Glomerular visceral epithelial cell (primary cell): ENCODE results near the gene NEUROD4.

Experiments
- DNase-seq: peaks from one replicate; pipeline ENCODE4 v3.0.0-alpha.2; 2016; ENCODE audit errors: extremely low spot score

The NEUROD4 gene

DNA sequence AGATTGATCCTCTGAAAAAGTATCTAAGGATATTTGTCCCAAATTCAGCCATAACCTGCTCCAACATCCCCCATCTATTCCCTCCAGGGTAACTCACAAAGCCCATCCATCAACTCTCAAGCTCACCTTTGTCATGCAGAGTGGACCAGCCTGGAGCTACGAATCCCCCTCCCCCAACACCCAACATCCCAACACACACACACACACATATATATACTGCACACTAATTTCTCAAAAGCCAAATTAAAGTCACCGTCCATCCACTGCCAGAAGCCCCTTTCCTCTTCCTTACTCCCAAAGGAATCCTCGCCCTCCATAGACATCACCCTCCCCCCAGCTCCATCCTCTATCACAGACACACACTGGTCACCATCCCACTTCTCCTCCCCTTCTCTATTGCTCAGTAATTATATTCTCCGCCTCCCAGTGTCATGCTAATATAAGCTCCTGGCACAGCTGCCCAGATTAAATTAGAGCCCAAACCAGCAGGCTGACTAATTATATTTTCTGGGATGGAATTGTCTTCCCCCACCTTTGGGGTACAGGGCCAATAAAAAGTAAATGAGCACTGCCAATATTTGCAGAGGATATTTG, 21.7 kb upstream of the NEUROD4 start:
- DNase-seq = no peak

DNA sequence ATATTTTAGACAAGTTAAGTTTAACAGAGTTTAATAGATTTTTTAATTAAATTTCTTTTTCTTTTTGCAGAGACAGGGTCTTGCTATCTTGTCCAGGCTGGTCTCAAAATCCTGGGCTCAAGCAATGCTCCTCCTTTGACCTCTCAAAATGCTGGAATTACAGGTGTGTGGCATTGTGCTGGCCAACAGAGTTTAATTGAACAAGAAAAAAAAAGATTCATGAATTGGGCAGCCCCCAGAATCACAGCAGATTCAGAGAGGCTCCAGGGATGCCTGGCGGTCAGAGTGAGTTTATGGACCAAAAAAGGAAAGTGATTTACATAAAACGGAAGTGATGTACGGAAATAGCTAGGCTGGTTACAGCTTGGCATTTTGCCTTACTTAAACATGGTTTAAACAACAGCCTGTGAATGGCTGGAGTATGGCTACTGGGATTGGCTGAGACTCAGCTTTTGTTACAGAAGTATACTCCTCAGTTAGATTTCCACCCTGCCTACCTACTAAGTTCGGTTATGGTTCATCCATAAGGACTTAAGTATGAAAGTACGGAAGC, 20.7 kb upstream of the NEUROD4 start:
- DNase-seq = no peak

GRCh38 chr12:55001198-55001868, 18.4 kb upstream of the NEUROD4 start:
- DNase-seq = no peak

GRCh38 chr12:55002355-55002754, 17.4 kb upstream of the NEUROD4 start:
- DNase-seq = no peak

DNA sequence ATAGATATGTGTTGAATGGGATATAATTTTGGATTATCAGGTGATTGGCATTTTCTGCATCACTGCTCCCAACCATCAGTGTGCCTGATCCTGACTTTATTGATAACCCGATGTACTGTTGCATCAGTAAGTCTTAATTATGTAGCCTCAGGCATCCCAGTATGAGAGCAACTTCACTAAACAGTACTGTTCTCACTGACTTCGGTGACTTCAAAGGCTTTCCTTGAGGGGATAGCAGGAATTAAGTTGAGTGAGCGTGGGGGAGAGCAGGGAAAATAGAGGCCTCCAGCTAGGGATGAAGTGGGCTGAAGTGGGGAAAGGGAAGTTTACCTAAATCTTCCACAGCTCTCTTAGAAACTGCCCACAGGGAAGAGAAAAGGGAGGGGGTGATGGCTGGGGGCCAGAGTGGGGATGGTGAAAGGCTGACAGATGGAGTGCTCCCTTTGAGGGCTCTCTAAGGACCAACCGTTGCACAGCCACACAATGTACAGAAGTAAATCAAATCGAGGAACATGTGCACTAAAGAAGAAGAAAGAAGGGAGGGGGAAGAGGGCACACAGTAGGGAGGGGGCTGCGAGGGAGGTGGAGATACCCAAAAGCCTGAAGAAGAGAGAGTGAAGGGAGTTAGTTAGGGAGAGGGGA, 10.7 kb upstream of the NEUROD4 start:
- DNase-seq = no peak

DNA sequence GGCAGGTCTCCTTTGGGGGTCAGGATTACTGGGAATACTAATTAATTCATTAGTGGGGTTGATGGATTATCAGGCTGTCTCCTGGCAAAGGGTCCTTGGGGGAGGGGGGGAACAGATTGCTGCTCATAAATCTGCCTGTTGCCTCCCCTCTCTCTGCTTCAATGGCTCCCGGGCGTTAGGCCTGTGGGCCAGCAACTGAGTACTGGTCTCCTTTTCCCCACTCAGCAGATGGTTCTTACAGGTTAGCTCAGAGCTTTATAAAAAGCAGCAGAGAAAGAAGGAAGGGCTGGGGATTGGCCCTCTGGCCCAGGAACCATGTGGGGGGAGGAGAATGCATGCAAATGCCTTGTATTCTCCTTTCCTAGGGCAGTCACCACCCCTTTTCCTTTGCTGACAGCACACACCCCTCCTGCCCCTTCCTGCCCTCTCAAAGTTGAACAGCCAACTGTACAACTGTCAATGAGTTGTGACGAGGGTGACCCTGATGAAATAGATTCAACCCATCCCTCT, 2.3 kb upstream of the NEUROD4 start:
- DNase-seq = no peak

GRCh38 chr12:55024575-55024974, 4.8 kb downstream of the NEUROD4 start:
- no peak for DNase-seq

GRCh38 chr12:55025508-55025907, 5.7 kb downstream of the NEUROD4 start:
- no peak for DNase-seq

DNA sequence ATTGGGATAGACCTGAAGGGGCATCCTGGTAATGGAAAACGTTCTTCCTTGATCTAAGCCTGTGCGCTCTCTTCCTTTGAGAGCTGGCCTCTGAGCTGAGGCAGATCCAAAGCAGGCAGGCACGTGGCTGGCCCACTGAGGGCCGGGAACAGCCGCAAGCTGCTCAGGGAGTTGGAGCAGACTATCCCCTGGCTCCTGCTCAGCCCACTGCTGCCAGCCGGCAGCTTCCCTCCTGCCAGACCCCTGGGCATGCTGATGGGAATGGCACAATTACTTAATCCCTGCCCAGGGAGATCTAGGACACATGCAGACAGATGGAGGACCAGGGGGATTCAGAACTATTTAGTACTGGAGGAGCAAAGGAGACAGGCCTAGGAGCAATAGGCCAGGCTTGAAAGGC, 14.4 kb downstream of the NEUROD4 start:
- no peak for DNase-seq

GRCh38 chr12:55036326-55037115, 16.7 kb downstream of the NEUROD4 start:
- DNase-seq = no peak

DNA sequence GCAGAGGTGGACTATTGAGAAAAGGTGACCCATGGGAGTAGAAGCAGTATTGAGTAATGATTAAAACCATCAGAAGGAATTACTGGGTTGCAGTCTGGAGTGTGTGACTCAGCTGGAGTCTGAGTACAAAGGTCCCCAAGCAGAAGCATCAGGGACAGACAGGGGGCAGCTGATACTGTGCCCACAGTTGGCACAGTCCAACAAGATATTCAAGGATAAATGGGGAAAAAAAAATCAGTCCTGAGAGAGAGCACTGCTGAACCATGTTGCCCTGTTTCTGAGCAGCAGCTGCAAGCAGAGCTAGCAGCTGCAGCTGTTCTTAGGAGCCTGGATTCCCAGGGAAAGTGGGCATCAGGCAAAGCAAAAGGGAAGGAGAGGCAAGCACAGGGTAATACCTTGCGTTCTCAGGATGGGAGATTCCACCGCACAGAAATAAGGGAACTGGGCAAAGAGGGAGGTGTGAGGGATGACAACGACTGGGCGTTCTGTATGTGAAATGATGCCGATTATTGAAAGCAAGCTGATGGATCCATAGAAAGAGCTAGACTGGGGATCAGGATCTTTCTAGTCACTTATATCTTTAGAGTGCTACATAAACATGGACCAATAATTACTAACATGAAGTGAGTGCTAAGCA, 17.7 kb downstream of the NEUROD4 start:
- no peak for DNase-seq

DNA sequence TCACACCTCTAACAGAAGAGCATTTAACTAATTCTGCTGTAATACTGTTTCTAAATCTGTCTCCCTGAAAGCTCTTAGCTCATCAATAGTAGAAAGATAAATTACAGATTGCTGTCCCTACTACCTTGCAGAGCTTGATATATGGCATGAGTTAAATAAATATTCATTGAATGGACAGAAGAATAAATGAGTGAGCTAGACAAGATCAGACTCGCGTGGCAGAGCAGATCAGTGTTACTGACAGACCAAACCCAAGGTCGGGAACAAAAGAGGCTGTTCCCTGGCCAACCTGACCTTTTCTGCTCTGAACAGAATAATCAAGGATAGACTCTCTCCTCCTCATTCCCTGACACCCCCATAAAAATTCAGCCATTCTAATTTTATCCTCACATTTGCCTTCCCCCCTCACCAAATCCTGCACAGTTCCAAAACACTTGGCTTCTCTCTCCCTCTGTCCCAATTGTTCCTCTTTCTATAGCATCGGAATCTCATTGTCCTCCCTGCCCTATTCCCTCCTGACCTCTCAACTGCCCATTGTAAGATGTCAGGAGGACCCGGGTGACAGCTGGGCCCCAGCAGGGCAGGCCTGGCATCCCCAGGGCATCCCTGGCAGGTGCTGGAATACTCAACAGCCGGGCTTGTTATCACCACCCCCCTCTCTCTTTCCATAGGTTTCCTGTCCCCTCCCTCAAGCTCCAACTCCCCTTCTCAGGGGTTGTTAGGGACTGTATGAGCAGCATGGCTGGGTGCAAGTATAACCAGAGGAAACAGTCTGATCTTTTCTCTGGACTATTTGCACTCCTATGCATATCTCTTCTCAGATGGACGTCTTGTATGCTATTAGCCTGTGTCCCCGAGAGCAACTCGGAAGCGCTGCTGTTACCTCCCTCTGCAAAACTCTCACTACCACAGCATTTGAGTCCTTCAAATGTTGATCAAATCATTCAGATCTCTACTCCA, 19.9 kb downstream of the NEUROD4 start:
- DNase-seq = no peak

- DNase-seq = no peak
Observed at GRCh38 chr12:55041345-55042055, 21.7 kb downstream of the NEUROD4 start.

DNA sequence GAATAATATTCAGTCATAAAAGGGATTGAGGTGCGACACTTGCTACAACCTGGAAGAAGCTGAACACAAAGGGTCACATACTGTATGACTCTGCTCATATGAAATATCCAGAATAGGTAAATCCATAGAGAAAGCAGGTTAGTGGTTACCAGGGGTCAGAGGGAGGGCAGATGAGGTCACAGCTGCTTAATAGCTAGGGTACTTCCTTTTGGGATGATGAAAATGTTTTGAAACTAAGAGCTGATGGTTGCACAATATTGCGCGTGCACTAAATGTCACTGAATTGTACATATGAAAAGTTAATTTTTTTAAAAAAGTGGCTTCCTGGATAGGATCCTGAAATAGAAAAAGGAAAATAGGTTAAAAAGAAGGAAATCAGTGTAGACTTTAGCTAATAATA, 23.8 kb downstream of the NEUROD4 start:
- DNase-seq = no peak

- DNase-seq = no peak
Observed at GRCh38 chr12:55044135-55044534, 24.4 kb downstream of the NEUROD4 start.

DNA sequence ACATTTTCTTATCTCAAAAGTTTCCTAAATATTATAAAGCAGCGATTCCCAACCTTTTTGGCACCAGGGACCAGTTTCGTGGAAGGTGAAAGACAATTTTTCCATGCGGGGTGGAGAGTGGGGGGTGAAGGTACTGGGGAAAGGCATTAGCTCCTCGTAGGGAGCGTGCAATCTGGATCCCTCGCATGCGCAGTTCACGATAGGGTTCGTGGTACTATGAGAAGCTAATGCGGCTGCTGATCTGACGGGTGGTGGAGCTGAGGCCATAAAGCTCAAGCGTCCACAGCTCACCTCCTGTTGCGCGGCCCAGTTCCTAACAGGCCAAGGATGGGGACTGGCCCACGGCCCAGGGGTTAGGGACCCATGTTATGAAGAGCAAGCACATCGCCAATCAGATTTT, 29.9 kb downstream of the NEUROD4 start:
- no peak for DNase-seq

DNA sequence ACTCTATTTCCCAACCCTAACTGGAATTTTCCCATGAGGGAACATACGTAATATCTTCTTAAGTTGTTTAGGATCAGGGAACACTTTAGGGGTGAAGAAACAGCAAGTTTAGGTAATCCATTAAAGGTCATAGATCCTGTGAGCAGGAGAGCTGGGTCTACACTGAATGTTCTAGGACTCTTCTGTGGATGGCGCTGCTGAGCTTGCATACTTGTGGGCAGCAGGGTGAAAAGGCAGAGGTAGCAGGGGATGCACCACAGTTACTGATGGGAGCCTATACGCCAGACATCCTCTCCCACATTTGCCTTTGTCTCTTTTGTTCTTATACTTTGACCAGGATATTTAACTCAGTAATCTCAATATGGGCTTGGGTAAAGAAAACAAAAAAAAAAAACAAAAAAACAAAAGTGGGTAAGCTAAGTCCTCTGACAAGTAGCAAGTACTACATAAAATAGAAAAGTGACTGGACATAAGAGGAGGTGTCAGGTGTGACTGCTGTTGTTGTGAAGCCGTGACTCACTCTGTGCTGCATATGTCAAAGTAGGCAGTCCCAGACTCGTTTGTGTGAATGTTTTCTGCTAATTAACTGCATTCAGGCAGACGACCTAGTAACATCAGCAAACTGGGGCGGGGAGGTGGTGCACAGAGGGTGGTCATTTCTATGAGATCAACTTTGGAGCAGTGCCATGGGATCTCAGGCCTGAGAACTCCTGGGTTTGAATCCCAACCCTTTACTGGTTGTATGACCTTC, 31.6 kb downstream of the NEUROD4 start:
- DNase-seq = no peak

GRCh38 chr12:55057481-55057880, 37.7 kb downstream of the NEUROD4 start:
- DNase-seq = no peak

GRCh38 chr12:55058082-55058481, 38.3 kb downstream of the NEUROD4 start:
- no peak for DNase-seq
